NCI-H82 (cell line): ENCODE results near the gene RAPGEF3.
A peak's percentile ranks its signal among the peaks of the same experiment; 100 is the strongest.

Source experiments
- DNase-seq: peaks from one replicate; lab custom pipeline; 2025; lab: John Stamatoyannopoulos, UW

The RAPGEF3 gene

DNA sequence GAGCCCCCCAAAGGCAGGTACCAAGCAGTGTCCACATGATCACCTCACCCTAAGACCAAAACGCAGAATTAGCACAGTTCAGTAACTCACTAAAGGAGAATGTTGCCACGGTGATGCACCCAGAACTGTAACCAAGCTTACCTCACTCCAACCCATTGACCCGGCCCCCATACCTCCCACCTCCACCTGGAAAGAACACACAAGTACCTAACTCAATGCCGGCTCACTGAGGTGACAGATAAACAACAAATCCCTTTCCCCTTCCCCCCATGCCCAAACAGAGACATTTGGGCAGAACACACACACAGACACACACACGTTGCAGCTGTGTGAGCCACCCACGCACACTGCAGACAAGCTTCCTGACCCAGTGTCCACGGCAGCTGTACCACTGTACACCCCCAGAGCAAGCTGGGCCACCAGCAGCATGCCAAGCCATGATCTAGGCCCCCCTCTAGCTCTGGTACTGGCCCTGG, 1.3 kb downstream of the RAPGEF3 start:
- DNase-seq: no peak

DNA sequence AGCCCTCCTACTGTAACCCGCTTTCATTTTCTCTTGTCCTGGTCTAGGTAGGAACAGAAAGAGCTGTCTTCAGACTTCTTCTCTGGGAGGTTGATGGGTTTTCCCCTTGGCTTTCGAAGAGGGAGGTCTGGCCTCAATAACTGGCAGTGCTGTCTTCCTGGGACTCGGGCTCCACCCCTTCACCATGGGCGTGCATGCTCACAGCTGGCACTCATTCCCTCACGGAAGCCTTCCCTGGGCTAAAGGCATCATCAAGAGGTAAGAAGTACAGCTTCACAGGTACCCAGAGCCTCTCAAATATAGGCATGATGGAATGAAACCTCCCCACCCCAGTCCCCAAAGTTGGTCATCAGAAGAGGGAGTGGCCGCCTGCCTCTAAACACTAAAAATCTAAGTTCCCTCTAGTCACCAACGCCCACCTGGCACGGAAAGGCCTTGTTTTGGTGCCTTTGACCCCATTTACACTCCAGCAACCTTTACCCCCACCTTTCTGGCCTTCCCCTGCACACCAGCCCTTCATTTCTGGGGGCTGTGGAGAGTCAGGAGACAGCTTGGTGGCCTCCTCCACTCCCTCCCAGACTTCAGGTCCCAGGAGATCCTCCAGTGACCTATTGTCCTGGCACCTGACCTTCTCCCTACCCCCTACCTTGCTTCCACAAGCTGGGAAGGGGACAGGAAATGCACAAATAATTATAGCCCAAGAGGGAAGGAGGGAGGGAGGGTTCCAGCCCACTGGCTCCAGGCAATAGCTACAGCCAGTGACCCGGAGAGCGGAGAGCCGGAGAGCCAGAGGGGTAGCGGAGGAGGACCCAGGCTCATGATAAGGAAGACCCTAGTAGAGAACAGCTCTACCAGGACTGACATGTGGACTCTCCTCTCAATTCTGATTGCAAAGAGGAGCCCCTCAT, 2.8 kb downstream of the RAPGEF3 start:
- DNase-seq: no peak

DNA sequence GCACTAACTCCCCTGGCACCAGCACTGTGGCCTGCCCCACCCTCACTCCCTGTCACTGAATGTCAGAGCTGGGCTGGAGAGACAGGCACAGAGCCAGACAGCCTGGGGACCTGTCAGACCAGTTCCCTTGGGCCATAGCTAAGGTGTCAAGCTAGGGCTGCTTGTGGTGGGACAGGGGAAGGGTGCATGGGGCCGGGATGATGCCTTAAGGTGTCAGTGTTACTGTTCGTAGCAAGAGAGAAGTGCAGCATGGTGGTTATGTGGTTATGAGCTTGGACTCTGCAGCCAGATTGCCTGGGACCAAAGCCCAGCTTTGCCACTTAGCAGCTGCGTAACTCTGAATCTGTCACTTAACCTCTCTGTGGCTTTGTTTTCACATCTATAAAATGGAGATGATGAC, 3.8 kb downstream of the RAPGEF3 start:
- no peak for DNase-seq

DNA sequence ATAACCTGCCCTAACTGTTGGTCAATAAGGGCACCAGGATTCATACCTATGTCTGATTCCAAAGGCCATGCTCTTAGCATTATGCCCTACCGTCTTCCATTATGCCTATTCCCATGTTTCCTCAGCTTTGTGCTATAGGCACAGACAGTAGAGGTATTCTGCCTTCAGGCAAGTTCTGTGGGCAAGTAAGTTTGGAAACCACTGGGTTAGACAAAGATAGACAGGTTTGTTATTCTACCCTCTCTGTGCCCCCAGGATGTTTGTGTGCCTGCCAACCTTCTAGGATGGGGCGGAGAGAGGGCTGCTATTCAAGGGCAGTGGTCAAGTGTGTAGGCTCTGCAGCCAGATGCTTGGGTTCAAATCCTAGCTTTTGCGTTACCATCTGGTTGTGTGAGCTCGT, 4.6 kb downstream of the RAPGEF3 start:
- no peak for DNase-seq

DNA sequence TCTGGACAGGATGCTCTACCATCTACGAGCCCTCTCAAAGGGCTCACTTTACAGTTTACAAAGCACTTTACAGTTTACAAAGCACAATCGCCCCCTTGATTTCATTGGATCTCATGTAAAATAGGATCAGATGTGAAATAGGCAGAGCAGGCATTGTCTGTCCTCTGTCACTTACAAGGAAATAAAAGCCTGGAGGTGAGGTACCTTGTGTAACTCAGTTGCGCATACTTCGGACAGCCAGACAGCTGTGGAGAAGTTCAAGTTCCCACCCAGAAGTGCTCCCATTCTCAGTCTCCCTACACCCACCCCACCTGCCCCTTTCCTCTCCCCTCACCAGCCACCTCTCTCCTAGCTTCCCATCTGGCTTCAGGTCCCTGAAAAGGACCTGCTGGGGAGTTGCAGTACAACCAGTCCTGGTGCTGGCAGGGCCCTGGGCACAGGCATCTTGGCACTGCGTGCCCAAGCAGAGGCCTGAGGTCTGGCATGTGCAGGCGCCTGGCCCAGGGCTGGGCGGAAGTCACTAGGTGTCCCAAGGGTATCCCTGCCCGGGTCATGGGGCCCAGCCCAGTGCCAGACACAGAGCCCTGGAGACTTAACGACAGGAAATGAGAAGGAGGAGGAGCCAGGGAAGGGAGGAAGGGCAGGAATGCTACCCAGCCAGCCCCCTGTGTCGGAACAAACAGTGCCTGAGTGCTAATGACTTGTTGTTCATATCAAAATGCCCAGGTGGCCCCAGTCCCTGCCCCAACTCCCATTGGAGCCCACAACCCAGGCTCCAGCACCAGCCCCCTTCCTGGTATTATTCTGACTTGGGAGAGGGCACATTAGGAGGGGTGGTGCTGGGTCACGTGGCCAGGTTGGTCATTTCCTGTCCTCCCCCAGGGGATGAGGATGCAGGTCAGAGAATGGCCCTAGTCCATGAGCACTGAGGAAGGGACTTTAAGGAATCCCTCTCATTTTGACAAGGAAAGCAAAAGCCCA, 5.4 kb downstream of the RAPGEF3 start:
- no peak for DNase-seq

DNA sequence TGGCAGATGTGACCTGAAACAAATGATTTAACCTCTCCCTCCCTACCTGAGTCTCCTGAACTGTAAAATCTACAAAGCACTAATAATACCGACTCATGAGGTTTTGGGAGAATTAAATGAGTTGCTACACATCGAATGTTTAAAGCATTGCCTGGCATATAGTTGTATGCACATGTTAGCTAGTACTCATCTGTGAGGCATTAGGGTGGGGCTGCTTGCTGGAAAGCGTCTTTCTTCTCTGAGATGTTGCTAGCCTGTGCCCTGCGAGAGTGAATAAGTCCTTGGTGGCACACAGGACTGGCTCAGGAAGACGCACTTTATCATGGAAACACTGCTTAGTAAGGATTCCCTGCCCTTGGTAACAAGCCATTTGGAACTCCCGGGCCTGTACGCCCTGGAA, 6.1 kb downstream of the RAPGEF3 start:
- no peak for DNase-seq

DNA sequence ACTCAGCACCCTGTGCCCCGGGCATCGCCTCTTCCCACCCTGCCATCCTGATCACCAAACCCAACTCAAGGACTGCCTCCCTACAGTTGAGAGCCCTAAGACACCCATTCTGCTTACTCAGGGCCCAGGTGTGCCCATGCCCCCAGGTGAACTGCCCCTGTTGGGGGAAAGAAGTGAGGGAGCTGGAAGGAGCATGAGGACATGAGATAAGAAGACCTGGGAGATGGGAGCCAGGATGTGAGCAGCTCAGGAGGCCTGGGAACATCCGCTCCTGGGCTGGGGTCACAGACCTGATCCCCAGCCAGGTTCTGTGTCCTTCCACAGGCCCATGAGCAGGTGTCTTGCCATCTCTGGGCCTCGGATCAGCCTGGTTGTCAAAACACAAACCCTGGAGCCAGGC, 6.6 kb downstream of the RAPGEF3 start:
- no peak for DNase-seq

DNA sequence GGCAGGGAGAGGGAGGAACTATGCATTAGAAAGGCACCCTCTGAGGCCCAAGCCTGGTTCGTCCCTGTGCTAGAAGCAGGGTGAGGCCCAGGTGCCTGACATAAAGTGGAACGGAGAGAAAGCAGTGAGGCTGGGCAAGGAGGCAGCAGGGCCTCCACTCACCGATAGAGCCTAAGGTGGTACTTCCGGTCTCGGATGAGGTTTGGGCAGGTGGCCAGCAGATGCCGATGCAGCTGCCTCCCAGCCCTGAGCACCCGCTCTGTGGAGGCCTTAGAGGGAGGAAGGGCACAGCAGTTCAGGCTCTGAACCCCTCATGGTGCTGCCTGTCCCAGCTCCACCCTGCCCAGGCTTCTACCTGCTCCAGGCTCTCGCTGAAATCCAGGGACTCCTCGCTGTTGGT, 7.1 kb downstream of the RAPGEF3 start:
- no peak for DNase-seq

DNA sequence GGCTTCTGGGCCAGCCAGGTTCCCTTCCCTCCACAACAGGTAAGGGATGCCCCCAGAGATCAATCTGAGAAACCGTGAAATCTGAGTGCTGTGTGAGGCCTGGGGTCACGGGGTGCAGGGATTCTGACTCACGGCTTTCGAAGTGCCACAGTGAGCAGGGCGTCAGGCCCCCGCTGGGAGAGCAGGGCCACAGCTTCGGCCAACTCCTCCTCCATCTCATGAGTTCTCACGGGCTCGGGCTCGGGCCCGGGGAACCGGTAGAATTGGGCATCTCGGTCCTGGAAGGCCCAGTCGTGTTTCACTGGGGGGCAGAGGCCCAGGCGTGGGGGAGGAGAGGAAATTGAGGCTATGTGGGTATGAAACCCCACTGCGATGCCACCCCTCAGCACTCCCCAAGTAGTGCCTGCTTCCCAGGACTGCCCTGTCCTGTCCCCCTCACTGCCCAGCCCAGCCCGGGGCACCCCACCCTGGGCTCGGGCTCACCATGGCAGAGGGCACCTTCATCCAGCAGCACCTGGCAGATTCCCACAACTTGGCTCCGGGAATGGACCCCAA, 7.7 kb downstream of the RAPGEF3 start:
- no peak for DNase-seq

DNA sequence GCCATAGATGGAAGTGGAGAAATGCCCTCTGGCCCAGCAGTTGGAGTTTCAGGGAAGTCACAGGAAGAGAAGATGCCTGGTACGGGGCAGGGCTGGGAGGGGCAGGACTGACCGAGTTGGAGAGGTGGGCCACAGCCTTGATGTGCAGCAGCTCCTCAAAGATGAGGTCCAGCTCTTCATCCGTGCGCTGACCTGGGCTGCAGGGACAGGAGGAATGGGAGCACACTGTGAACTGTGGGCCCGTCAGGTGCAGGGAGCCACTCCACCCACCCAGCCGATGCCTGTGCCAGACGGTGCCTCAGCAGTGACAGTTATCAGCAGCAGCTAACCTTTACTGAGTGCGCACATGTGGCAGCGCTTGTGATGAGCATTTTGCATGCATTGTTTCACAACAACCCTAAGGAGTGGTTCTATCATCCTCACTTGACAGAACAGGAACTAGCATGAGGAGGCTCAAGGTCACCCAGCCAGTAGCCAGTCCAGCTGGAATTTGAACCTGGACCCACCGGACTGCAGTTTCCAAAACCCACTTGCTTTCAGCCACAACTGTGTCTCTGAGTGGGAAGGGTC, 8.4 kb downstream of the RAPGEF3 start:
- no peak for DNase-seq

DNA sequence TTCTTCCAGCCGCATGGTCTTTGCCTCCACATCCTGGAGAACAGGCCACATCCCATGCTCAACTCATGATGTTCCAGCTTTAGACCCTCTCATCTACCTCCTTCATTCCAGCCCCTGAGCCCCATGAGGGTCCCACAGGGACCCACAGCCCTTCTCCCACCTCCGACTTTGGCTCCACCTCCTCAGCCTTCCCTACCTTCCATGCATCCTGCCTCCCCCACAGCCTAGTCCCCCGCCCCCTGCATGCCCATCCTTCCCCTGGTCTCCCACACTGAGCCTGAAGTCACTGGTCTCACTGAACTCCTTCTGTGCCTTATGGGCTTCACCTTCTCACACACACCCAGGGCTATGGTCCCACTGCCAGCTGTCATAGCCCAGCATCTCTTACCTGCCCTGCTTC, 9.8 kb downstream of the RAPGEF3 start:
- no peak for DNase-seq

DNA sequence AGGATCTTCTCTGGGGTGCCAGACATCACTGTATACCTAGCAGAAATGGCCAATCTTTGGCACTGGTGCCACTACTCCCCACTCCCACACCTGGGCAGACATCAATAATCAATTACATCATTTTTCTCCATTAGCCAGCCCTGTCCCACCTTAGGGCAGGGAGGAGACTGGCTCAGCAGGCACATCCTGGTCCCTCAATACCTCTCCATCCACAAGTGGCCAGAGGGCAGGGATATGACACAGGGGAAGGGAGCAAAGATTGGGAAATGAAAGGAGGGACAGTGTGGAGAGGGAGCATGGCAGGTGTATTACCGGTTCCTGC, 10.2 kb downstream of the RAPGEF3 start:
- no peak for DNase-seq

DNA sequence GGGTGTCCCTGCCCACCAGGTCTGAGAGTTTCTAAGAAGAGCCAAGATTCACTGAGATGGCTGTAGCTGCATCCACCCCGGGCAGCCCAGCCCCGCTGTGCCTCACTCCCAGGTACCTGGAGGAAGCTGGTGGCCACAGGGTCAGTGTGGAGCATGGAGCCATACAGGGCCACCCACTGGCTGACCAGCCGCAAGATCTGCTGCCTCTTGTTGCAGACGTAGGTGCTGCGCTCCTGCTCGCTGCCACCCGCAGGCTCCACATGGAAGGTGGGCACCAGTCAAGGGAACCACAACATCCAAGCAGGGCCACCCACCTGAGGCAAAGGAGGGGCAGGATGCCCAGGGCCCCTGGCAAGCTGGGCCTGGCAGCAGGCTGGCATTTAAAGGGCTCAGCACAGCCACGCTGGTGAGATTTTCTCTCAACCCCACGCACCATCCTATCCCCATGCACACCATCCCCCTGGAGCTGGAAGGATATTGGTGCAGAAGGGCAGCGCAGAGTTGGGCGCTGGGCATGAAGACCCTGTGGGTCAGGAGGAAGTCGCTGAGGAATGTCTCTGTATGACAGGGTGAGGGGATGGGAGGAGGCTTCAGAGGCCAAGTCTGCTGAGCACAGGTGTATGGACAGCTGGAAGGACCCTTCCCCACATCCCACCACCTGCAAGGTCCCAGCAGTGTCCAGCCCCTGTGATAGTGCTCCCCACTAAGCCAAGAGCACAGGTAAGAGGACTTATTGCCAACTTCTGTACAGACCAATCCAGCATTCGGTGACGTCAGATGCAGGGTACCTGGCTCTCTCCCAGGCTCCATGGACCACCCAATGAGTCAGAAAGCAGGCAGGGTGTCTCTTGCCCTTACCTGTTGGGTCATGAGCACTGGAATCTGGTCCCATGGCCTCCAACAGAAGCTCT, 10.8 kb downstream of the RAPGEF3 start:
- no peak for DNase-seq

DNA sequence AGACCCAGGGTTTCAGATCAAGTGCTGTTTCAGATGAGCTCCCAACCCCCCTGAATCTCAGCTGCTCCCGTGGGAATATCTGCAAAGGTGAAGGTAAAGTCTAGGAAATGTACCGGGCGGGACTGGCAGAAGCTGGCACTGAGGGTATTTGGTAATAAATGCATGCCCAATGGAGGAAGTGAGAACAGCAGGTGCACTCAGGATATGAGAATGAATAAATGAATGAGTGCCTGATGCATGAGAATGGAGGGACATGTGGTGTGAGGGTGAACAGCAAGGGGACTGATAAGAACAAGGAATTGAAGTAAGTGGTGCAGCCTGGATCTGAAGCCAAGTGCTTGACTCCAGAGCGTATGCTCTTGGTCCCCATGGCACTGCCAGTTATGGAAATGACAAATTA, 11.6 kb downstream of the RAPGEF3 start:
- DNase-seq: no peak

DNA sequence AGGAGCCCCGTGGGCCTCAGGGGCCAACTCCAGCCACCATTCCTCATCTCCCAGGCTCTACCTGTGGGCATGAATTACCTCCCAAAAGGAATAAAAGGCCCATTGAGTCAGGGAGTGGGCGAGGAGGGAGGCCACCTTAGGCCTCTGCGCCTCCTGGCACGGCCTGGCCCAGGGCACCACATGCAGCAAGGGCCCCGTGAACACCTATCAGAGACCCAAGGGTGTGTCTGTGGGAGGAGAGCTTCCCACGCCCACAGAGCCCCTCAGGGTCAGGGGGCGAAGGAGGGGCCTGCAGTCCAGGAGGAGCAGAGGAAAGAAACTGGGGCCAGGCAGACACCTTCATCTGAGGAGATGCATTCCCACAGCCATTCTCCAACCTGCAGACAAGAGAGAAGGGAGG, 12.2 kb downstream of the RAPGEF3 start:
- DNase-seq: no peak

DNA sequence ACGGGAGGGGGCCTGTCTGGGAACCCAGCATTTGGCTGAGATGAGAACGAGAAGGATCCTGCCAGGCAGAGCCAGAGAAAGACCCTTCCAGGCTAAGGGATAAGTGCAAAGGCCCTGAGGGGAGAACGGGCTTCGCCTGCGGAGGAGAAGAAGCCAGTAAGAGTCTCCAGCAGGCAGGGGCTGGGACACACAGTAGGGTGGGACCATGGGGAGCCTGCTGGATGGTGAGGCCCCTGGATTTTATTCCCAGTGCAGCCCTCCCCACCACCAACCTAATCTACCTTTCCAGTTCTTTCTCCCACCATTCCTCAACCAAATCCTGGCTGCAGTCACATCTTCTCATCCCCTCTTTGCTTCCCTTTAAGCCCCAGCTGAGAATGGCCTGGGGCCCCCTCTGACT, 12.6 kb downstream of the RAPGEF3 start:
- no peak for DNase-seq

DNA sequence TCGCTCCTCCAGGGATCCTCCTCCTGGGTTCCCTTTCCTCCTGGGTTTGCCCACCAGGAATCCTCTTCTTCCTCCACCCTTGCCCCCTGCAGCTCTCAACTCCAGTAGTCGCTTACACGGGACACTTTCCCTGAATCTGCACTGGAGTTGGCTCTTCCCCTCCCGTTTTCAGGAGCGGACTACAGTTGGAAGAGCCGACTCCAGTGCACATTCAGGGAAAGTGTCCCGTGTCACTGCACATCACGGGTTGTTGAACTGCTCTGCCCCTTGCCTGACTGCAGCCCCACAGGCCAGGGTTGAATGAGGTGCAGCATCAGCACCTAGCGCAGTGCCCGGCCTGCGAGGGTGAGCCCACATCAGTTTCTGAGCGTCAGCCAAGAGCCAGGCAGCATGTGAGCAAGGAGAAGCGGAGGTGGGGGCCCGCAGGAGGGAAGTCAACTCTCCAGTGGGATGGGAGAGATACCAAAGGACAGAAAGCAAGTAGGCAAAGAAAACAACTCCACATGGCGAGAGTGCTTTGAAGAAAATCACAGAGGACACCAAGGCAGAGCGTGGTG, 13.1 kb downstream of the RAPGEF3 start:
- DNase-seq: no peak

DNA sequence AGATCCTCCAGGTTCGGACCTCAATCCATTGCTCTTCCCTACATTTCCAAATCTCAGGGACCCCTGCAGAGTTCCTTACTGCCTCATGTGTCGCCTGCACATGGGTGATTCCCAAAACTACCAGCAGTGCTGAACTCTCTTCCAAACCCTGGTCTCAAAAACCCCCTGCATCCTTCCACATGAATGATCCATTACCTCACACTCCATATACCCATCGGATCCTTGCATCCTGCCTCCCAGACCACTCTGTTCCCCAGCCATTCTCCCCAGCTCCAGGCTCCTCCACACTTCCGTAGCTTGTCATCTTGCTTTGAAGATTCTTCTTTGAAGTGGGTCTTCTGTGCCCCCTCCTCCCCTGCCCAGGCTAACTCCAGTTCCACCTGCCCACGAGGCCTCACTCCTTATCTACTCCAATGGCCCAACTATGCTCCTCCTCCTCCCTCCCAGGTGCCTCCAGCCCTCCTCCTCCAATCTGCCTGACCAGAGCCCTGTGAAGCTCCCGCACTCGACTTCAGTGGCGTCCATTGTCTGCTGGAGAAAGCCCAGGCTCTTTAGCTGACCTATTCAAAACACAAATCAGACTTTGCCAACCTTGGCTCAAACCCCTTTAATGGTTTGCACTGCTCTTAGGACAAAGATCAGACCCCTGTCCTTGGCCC, 13.8 kb downstream of the RAPGEF3 start:
- DNase-seq: no peak

DNA sequence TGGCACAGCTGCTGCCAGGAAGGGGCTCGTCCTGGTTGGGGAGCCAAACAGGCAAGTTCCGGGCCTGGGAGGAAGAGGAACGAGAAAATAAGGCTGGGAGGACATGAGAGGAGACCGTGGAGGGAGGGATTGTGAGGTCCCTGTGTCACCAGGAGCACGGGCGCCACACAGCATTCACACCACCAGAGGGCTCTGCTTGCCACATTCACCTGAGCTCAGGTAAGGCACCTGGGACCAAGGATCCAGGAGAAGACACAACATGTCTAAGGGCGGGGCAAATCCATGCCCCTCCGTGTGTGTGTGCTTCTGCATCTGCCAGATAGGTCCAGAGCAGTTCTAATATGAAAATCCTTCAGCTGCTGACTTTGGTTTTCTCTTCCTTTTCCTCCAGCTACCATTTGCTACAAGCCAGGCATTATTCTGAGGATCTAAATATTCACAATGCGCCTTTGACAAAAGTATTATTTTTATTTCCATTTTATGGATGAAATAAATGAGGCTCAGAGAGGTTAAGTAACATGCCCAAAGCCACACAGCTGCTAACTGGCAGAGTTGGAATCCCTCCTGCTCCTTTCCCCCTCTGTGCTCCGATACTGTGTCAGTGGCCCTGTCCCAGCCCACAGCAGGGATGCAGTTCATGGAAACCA, 14.6 kb downstream of the RAPGEF3 start:
- peak; percentile 40 for DNase-seq

DNA sequence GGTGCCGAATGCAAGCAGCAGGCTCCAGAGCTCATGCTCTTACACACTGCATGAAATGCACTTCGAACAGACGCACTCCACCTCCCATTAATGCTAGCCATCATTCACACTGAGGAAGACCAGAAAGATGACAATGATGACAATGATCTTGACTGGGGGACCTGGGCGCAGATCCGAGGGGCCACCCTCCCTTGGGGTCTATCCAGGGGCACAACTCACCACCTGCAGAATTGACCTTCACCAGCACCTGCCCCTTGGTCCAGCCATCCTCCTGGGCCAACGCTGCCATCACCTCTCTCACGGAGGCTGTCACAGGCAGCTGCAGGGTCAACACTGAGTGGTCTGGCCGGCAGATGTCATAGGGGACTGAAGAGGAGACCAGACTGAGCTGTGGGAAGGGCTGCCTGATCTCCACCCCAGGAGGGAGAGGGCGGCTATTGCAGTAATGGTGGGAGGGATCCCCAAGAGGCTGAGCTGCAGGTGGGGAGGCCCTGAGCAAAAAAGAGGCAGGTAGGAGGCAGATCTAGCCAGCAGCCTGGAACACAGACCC, 15.3 kb downstream of the RAPGEF3 start:
- no peak for DNase-seq
